Measurements from ENCODE around the gene LARGE2.

DNA sequence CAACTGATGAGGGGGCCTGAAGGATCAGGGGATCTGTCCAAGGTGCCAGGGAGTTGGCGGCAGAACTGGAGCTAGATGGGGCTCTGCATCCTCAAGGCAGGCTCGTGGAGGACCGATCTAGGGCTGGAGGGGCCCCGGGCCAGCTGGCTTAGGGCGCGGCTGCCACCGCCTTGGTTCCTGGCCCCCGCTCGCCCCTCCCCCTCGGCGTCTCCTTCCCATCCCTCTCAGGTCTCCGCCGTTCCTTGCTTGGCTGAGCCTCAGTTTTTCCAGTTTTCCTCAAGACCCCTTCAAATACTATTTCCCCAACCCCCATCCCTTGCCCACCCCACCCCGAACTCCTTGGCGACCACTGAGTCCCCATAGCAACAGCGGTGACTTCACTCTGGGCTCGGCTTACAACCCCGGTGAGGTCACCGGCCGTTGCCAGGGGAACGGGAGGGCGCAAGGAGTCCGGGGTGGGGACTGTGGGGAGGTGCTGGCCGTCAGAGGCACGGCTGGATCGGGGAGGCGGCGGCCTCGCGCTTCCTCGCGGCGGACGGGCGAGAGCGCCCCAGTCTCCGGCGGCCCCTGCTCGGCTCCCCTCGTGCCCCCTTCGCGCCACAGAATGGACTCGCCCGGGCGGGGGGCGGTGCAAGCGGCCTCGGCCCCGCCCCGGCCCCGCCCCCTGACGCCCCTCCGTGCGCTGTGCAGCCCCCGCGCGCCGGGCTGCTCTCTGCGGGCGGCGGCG is 22.8 kb upstream of the LARGE2 start:
- TF ChIP-seq, protein P1, sequence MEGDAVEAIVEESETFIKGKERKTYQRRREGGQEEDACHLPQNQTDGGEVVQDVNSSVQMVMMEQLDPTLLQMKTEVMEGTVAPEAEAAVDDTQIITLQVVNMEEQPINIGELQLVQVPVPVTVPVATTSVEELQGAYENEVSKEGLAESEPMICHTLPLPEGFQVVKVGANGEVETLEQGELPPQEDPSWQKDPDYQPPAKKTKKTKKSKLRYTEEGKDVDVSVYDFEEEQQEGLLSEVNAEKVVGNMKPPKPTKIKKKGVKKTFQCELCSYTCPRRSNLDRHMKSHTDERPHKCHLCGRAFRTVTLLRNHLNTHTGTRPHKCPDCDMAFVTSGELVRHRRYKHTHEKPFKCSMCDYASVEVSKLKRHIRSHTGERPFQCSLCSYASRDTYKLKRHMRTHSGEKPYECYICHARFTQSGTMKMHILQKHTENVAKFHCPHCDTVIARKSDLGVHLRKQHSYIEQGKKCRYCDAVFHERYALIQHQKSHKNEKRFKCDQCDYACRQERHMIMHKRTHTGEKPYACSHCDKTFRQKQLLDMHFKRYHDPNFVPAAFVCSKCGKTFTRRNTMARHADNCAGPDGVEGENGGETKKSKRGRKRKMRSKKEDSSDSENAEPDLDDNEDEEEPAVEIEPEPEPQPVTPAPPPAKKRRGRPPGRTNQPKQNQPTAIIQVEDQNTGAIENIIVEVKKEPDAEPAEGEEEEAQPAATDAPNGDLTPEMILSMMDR (conservative IDR thresholded peaks at IDR 0.05) = no peak
- TF ChIP-seq ZFX (IDR thresholded peaks at IDR 0.05) = no peak
